Upper lobe of left lung (tissue), 4 donors: ENCODE data around the gene DENND5A.

Experiments
- CTCF ChIP-seq, 6 experiments: fragments of 450-650 bp in 4 of 6; fragments of 200-600 bp in 2 of 6; sonication (generic) in 2 of 6; IDR thresholded peaks; one replicate each; pipeline ENCODE4 v1.5.1; 2016 to 2019; ENCODE audit warnings: antibody characterized with exemption in 6 of 6
- POLR2A ChIP-seq, 4 donors: fragments of 450-650 bp; IDR thresholded peaks; one replicate each; pipeline ENCODE4 v1.5.1; 2016 to 2017; ENCODE audit warnings: antibody characterized with exemption in 4 of 4, mild to moderate bottlenecking in 2 of 4
- POLR2AphosphoS5 ChIP-seq, 2 donors: sonication (generic); formaldehyde crosslinking; IDR thresholded peaks; one replicate each; pipeline ENCODE4 v1.5.1; 2017; ENCODE audit warnings: antibody characterized with exemption in 2 of 2

- no peak for TF ChIP-seq CTCF (IDR thresholded peaks at IDR 0.05)
- TF ChIP-seq POLR2AphosphoS5 (IDR thresholded peaks at IDR 0.05), result no peak
- no peak for TF ChIP-seq POLR2A (IDR thresholded peaks at IDR 0.05)
These were observed 121.4 kb downstream of the DENND5A start for GRCh38 chr11:9143721-9144120.
